Upper lobe of left lung (tissue), 4 donors: ENCODE measurements around the gene CHDH.

Experiments
- EP300 ChIP-seq, 4 donors: sonication (generic); formaldehyde crosslinking; IDR thresholded peaks; one replicate each; pipeline ENCODE4 v1.5.1; 2017; ENCODE audit warnings: antibody characterized with exemption in 4 of 4, control low read depth in 2 of 4
- POLR2A ChIP-seq, 4 donors: fragments of 450-650 bp; IDR thresholded peaks; one replicate each; pipeline ENCODE4 v1.5.1; 2016 to 2017; ENCODE audit warnings: antibody characterized with exemption in 4 of 4, mild to moderate bottlenecking in 2 of 4
- POLR2AphosphoS5 ChIP-seq, 2 donors: sonication (generic); formaldehyde crosslinking; IDR thresholded peaks; one replicate each; pipeline ENCODE4 v1.5.1; 2017; ENCODE audit warnings: antibody characterized with exemption in 2 of 2
- TF ChIP-seq, protein P1 (sequence below), 6 experiments: fragments of 450-650 bp in 4 of 6; fragments of 200-600 bp in 2 of 6; sonication (generic) in 2 of 6; IDR thresholded peaks; one replicate each; pipeline ENCODE4 v1.5.1; 2016 to 2019; ENCODE audit warnings: antibody characterized with exemption in 6 of 6

DNA sequence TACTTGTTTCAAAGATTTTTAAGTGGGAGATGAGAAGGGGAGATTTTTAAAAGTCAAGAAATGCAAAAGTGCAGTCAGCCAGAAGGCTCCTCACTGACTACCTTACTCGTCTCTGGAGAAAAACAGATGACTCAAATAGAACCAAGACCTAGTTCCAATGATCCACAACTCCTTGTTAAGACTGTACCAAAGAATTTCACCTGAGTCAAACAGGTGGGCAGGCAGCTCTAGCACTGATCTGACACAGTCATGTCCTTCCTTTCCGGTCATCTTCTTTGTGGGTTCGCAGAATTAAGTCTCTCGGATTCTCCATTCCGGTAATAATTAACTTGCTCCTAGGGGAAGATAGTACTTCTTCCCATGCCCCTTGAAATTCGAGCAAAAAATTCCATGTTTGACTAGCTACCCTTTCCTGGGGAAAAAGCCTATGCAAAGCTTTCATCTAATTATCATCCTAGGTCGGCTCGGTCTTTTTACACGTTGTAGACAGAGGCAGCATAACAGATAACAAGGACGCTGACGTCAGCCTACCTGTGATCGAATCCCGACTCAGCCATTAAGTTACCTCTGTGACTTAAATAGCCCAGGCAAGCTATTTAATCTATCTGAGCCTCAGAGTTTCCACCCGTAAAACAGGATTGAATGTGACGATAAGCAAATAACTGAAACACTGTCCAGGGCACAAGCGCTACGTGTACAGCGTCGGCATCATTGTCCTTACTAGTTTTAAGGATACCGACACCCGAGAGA is 44.7 kb upstream of the CHDH start:
- TF ChIP-seq POLR2A (IDR thresholded peaks at IDR 0.05) (no peak), POLR2AphosphoS5 (IDR thresholded peaks at IDR 0.05) (no peak), EP300 (IDR thresholded peaks at IDR 0.05) (no peak)
- TF ChIP-seq, protein P1, sequence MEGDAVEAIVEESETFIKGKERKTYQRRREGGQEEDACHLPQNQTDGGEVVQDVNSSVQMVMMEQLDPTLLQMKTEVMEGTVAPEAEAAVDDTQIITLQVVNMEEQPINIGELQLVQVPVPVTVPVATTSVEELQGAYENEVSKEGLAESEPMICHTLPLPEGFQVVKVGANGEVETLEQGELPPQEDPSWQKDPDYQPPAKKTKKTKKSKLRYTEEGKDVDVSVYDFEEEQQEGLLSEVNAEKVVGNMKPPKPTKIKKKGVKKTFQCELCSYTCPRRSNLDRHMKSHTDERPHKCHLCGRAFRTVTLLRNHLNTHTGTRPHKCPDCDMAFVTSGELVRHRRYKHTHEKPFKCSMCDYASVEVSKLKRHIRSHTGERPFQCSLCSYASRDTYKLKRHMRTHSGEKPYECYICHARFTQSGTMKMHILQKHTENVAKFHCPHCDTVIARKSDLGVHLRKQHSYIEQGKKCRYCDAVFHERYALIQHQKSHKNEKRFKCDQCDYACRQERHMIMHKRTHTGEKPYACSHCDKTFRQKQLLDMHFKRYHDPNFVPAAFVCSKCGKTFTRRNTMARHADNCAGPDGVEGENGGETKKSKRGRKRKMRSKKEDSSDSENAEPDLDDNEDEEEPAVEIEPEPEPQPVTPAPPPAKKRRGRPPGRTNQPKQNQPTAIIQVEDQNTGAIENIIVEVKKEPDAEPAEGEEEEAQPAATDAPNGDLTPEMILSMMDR (IDR thresholded peaks at IDR 0.05), result no peak
